IMR-90 (cell line): Measurements from ENCODE around the gene CHSY3.

ENCODE experiments used
- CEBPB ChIP-seq: IDR thresholded peaks from 2 replicates; pipeline ENCODE4 v1.6.1; 2012; ENCODE audit warnings: low read depth, low read length, improper control_type of control experiment
- CHD1 ChIP-seq: IDR thresholded peaks from 2 replicates; pipeline ENCODE4 v1.6.1; 2012; ENCODE audit warnings: low read depth, low read length, improper control_type of control experiment
- ELK1 ChIP-seq: fragments of 150-350 bp; IDR thresholded peaks from 2 replicates; pipeline ENCODE4 v1.6.1; 2016; ENCODE audit warnings: low read depth, mild to moderate bottlenecking, low read length, moderate library complexity, borderline replicate concordance
- MAFK ChIP-seq: IDR thresholded peaks from 2 replicates; pipeline ENCODE4 v1.6.1; 2012; ENCODE audit warnings: low read depth, low read length, improper control_type of control experiment
- MAZ ChIP-seq: IDR thresholded peaks from 2 replicates; pipeline ENCODE4 v1.6.1; 2012; ENCODE audit warnings: low read depth, mild to moderate bottlenecking, low read length, improper control_type of control experiment, moderate library complexity, borderline replicate concordance
- MXI1 ChIP-seq: IDR thresholded peaks from 2 replicates; pipeline ENCODE4 v1.6.1; 2012; ENCODE audit warnings: low read depth, mild to moderate bottlenecking, low read length, moderate library complexity, borderline replicate concordance
- NFE2L2 ChIP-seq: fragments of 150-350 bp; IDR thresholded peaks from 2 replicates; pipeline ENCODE4 v1.6.1; 2016; ENCODE audit warnings: low read depth, mild to moderate bottlenecking, low read length
- POLR2A ChIP-seq: IDR thresholded peaks from 2 replicates; pipeline ENCODE4 v1.6.1; 2012; ENCODE audit warnings: mild to moderate bottlenecking, low read depth, low read length
- RAD21 ChIP-seq: IDR thresholded peaks from 2 replicates; pipeline ENCODE4 v1.6.1; 2012; ENCODE audit warnings: low read length, improper control_type of control experiment
- SMC3 ChIP-seq: fragments of 150-350 bp; IDR thresholded peaks from 2 replicates; pipeline ENCODE4 v1.6.1; 2016; ENCODE audit warnings: low read depth, mild to moderate bottlenecking, antibody characterized with exemption, low read length, moderate library complexity
- USF2 ChIP-seq: fragments of 150-350 bp; IDR thresholded peaks from 2 replicates; pipeline ENCODE4 v1.6.1; 2017; ENCODE audit warnings: mild to moderate bottlenecking, antibody characterized with exemption, low read length, low read depth
- TF ChIP-seq, protein P1 (sequence below): conservative IDR thresholded peaks from 2 replicates; pipeline ENCODE4 v1.5.1; 2012; ENCODE audit warnings: mild to moderate bottlenecking, low read depth, low read length, improper control_type of control experiment

DNA sequence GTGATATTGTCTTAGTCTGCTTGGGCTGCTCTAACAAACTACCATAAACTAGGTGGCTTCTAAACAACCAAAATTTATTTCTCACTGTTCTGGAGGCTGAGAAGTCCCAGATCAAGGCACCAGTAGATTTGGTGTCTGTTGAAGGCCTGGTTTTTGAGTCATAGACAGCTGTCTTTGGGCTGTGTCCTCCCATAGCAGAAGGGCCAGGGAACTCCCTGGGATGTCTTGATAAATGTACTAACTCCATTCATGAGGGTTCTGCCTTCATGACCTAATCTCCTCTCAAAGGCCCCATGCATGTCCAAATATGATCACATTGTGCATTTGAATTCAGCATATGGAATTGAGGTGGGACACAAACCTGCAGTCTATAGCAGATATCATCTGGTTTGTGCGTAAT lies 121.2 kb downstream of the CHSY3 start:
- TF ChIP-seq NFE2L2 (no peak), ELK1 (no peak), SMC3 (no peak), POLR2A (no peak), RAD21 (no peak), USF2 (no peak), MXI1 (no peak), MAZ (no peak), MAFK (no peak), CHD1 (no peak), CEBPB (no peak)
- TF ChIP-seq, protein P1, sequence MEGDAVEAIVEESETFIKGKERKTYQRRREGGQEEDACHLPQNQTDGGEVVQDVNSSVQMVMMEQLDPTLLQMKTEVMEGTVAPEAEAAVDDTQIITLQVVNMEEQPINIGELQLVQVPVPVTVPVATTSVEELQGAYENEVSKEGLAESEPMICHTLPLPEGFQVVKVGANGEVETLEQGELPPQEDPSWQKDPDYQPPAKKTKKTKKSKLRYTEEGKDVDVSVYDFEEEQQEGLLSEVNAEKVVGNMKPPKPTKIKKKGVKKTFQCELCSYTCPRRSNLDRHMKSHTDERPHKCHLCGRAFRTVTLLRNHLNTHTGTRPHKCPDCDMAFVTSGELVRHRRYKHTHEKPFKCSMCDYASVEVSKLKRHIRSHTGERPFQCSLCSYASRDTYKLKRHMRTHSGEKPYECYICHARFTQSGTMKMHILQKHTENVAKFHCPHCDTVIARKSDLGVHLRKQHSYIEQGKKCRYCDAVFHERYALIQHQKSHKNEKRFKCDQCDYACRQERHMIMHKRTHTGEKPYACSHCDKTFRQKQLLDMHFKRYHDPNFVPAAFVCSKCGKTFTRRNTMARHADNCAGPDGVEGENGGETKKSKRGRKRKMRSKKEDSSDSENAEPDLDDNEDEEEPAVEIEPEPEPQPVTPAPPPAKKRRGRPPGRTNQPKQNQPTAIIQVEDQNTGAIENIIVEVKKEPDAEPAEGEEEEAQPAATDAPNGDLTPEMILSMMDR: no peak
